Tibial nerve (tissue), 3 donors: ENCODE measurements around the gene COX7A2L.

Source experiments
- CTCF ChIP-seq, 5 experiments: fragments of 200-600 bp in 3 of 5; fragments of 450-650 bp in 2 of 5; sonication (generic) in 3 of 5; IDR thresholded peaks; one replicate each; pipeline ENCODE4 v1.5.1; 2016 to 2019; ENCODE audit warnings: antibody characterized with exemption in 5 of 5, mild to moderate bottlenecking in 3 of 5, moderate library complexity in 2 of 5
- POLR2A ChIP-seq, 2 donors: fragments of 450-650 bp; IDR thresholded peaks; one replicate each; pipeline ENCODE4 v1.6.1; 2017; ENCODE audit warnings: antibody characterized with exemption in 2 of 2, mild to moderate bottlenecking in 2 of 2, moderate library complexity in 2 of 2

GRCh38 chr2:42359304-42359964 lies 1.6 kb downstream of the COX7A2L start:
- TF ChIP-seq CTCF (IDR thresholded peaks at IDR 0.05) (no peak), POLR2A (IDR thresholded peaks at IDR 0.05) (no peak)
